HepG2 (cell line): Measurements from ENCODE around the gene MATR3. TPM values are rescaled to one million over a fixed set of nuclear protein-coding genes. Genes with fewer than 3 reads are reported as not detected.

ENCODE experiments used
- ADNP ChIP-seq: sonication (generic); formaldehyde crosslinking; IDR thresholded peaks from 2 replicates; pipeline ENCODE4 v1.4.0; 2020; ENCODE audit warnings: missing genetic modification reagents
- EEA1 ChIP-seq: sonication (generic); formaldehyde crosslinking; IDR thresholded peaks from 2 replicates; pipeline ENCODE4 v1.5.1; 2020; ENCODE audit warnings: mild to moderate bottlenecking, missing genetic modification reagents, borderline replicate concordance
- HOXA9 ChIP-seq: sonication (generic); formaldehyde crosslinking; IDR thresholded peaks from 2 replicates; pipeline ENCODE4 v1.8.1; 2022; ENCODE audit warnings: missing genetic modification reagents, mild to moderate bottlenecking, moderate library complexity, borderline replicate concordance
- RFXAP ChIP-seq: sonication (generic); formaldehyde crosslinking; IDR thresholded peaks from 2 replicates; pipeline ENCODE4 v1.4.0; 2020; ENCODE audit warnings: missing genetic modification reagents, borderline replicate concordance
- ZFY ChIP-seq: sonication (generic); formaldehyde crosslinking; IDR thresholded peaks from 2 replicates; pipeline ENCODE4 v1.4.0; 2020; ENCODE audit warnings: missing genetic modification reagents
- ZNF407 ChIP-seq: sonication (generic); formaldehyde crosslinking; IDR thresholded peaks from one replicate; pipeline ENCODE4 v1.5.1; 2020; ENCODE audit warnings: mild to moderate bottlenecking, missing genetic modification reagents; ENCODE audit errors: not compliant biosample characterization
- ZNF569 ChIP-seq: sonication (generic); formaldehyde crosslinking; IDR thresholded peaks from 2 replicates; pipeline ENCODE4 v1.5.0; 2020; ENCODE audit warnings: mild to moderate bottlenecking, missing genetic modification reagents, moderate library complexity, borderline replicate concordance
- ZNF639 ChIP-seq: conservative IDR thresholded peaks from 2 replicates; pipeline ENCODE4 v1.6.1; 2018; ENCODE audit warnings: missing genetic modification reagents
- ZNF678 ChIP-seq: sonication (generic); formaldehyde crosslinking; IDR thresholded peaks from 2 replicates; pipeline ENCODE4 v1.4.0; 2020; ENCODE audit warnings: mild to moderate bottlenecking, missing genetic modification reagents
- polyA plus RNA-seq, 8 experiments: library from polyadenylated mRNA; depleted of rRNA in 3 of 8; stranded (reverse) in 7 of 8; unstranded in 1 of 8; fragments of >200 nt; fragmentation: Illumina TruSeq in 4 of 8; extraction: Trizol in 4 of 8; gene quantifications; 2 replicates each; pipeline versions ENCODE4 v1.2.1 to v1.2.3, GENCODE V29; 2011 to 2016; ENCODE audit warnings: low read depth in 4 of 8, missing spikeins in 1 of 8, mixed read lengths in 1 of 8; ENCODE audit not compliant: insufficient read depth in 1 of 8
- total RNA-seq, 5 experiments: library from RNA; depleted of rRNA; stranded (reverse); fragments of >200 nt; fragmentation: Illumina TruSeq; extraction: Trizol; gene quantifications; 2 replicates each; pipeline ENCODE4 v1.2.3, GENCODE V29; 2016; ENCODE audit warnings: low read depth in 1 of 5
- TF ChIP-seq, protein P1 (sequence below): sonication (generic); formaldehyde crosslinking; IDR thresholded peaks from 2 replicates; pipeline ENCODE4 v1.4.0; 2020; ENCODE audit warnings: missing genetic modification reagents
- TF ChIP-seq, protein P2 (sequence below): sonication (generic); formaldehyde crosslinking; IDR thresholded peaks from 2 replicates; pipeline ENCODE4 v1.4.0; 2020; ENCODE audit warnings: missing genetic modification reagents

MATR3 gene
- total and polyA plus RNA-seq, 2 of the 13 experiments (the other 11 are each of a cell fraction or from before 2014, with no cell fraction given): 94.2 to 341 TPM

- TF ChIP-seq ZNF407 (no peak), ZNF678 (0 out of 2 replicates have a peak, but pooled peaks have one; percentile 62), ZFY (peak; percentile 86), HOXA9 (CRISPR knock-in tag) (peak; percentile 19; the same call in 1 of the 2 replicates), RFXAP (CRISPR knock-in tag) (no peak; the same call in 1 of the 2 replicates), ZNF569 (no peak), ADNP (no peak), ZNF639 (CRISPR knock-in tag) (no peak), EEA1 (CRISPR knock-in tag) (peak; percentile 35; the same call in 1 of the 2 replicates)
- TF ChIP-seq, protein P1, sequence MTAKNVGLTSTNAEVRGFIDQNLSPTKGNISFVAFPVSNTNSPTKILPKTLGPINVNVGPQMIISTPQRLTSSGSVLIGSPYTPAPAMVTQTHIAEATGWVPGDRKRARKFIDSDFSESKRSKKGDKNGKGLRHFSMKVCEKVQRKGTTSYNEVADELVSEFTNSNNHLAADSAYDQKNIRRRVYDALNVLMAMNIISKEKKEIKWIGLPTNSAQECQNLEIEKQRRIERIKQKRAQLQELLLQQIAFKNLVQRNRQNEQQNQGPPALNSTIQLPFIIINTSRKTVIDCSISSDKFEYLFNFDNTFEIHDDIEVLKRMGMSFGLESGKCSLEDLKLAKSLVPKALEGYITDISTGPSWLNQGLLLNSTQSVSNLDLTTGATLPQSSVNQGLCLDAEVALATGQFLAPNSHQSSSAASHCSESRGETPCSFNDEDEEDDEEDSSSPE (CRISPR knock-in tag): peak; percentile 64
- TF ChIP-seq, protein P2, sequence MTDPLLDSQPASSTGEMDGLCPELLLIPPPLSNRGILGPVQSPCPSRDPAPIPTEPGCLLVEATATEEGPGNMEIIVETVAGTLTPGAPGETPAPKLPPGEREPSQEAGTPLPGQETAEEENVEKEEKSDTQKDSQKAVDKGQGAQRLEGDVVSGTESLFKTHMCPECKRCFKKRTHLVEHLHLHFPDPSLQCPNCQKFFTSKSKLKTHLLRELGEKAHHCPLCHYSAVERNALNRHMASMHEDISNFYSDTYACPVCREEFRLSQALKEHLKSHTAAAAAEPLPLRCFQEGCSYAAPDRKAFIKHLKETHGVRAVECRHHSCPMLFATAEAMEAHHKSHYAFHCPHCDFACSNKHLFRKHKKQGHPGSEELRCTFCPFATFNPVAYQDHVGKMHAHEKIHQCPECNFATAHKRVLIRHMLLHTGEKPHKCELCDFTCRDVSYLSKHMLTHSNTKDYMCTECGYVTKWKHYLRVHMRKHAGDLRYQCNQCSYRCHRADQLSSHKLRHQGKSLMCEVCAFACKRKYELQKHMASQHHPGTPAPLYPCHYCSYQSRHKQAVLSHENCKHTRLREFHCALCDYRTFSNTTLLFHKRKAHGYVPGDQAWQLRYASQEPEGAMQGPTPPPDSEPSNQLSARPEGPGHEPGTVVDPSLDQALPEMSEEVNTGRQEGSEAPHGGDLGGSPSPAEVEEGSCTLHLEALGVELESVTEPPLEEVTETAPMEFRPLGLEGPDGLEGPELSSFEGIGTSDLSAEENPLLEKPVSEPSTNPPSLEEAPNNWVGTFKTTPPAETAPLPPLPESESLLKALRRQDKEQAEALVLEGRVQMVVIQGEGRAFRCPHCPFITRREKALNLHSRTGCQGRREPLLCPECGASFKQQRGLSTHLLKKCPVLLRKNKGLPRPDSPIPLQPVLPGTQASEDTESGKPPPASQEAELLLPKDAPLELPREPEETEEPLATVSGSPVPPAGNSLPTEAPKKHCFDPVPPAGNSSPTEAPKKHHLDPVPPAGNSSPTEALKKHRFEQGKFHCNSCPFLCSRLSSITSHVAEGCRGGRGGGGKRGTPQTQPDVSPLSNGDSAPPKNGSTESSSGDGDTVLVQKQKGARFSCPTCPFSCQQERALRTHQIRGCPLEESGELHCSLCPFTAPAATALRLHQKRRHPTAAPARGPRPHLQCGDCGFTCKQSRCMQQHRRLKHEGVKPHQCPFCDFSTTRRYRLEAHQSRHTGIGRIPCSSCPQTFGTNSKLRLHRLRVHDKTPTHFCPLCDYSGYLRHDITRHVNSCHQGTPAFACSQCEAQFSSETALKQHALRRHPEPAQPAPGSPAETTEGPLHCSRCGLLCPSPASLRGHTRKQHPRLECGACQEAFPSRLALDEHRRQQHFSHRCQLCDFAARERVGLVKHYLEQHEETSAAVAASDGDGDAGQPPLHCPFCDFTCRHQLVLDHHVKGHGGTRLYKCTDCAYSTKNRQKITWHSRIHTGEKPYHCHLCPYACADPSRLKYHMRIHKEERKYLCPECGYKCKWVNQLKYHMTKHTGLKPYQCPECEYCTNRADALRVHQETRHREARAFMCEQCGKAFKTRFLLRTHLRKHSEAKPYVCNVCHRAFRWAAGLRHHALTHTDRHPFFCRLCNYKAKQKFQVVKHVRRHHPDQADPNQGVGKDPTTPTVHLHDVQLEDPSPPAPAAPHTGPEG (CRISPR knock-in tag): no peak
Measured at GRCh38 chr5:139273572-139274289, 19.8 kb upstream of the MATR3 start (continued).
